ENCODE measurements around the gene CDH5.

Gene CDH5

DNA sequence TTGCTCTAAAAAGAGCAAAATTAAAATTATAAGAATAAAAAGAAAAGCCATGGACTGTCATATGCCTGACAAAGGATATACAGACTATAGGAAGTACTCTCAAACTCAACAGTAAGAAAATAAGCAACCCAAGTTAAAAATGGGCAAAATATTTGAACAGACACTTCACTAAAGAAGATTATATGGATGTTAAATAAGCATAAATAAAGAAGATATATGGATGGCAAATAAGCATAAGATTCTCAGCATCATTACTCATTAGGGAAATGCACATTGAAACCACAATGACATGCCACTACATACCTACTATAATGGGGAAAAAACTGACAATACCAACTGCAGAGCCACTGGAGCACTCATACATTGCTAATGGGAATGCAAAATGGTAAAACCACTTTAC lies 45.7 kb downstream of the CDH5 start:
- TF ChIP-seq, protein P1, sequence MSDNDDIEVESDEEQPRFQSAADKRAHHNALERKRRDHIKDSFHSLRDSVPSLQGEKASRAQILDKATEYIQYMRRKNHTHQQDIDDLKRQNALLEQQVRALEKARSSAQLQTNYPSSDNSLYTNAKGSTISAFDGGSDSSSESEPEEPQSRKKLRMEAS (IDR thresholded peaks at IDR 0.05; ENCODE audit: low read depth, low read length), result no peak
- TF ChIP-seq, protein P2, sequence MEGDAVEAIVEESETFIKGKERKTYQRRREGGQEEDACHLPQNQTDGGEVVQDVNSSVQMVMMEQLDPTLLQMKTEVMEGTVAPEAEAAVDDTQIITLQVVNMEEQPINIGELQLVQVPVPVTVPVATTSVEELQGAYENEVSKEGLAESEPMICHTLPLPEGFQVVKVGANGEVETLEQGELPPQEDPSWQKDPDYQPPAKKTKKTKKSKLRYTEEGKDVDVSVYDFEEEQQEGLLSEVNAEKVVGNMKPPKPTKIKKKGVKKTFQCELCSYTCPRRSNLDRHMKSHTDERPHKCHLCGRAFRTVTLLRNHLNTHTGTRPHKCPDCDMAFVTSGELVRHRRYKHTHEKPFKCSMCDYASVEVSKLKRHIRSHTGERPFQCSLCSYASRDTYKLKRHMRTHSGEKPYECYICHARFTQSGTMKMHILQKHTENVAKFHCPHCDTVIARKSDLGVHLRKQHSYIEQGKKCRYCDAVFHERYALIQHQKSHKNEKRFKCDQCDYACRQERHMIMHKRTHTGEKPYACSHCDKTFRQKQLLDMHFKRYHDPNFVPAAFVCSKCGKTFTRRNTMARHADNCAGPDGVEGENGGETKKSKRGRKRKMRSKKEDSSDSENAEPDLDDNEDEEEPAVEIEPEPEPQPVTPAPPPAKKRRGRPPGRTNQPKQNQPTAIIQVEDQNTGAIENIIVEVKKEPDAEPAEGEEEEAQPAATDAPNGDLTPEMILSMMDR (IDR thresholded peaks at IDR 0.05; ENCODE audit: low read depth, low read length), result no peak
- TF ChIP-seq MYC (IDR thresholded peaks at IDR 0.05; ENCODE audit: low read depth, low read length), result no peak
- no peak for TF ChIP-seq POLR2A (IDR thresholded peaks at IDR 0.05; ENCODE audit: extremely low read depth, insufficient read length)
- no peak for DNase-seq (ENCODE audit: low read depth)
- no peak overlapping the region for H3K4me3 ChIP-seq (ENCODE audit: low read depth, low read length)

- TF ChIP-seq, protein P1 (IDR thresholded peaks at IDR 0.05; ENCODE audit: low read depth, low read length), result no peak
- TF ChIP-seq, protein P2 (IDR thresholded peaks at IDR 0.05; ENCODE audit: low read depth, low read length), result no peak
- TF ChIP-seq MYC (IDR thresholded peaks at IDR 0.05; ENCODE audit: low read depth, low read length) (no peak), POLR2A (IDR thresholded peaks at IDR 0.05; ENCODE audit: extremely low read depth, insufficient read length) (no peak)
- no peak overlapping the region for H3K4me3 ChIP-seq (ENCODE audit: low read depth, low read length)
- no peak for DNase-seq (ENCODE audit: low read depth)
These were observed 48.4 kb downstream of the CDH5 start for GRCh38 chr16:66414891-66415290.

GRCh38 chr16:66416136-66416535 lies 49.6 kb downstream of the CDH5 start:
- DNase-seq (ENCODE audit: low read depth), result no peak
- TF ChIP-seq POLR2A (IDR thresholded peaks at IDR 0.05; ENCODE audit: extremely low read depth, insufficient read length) (no peak), MYC (IDR thresholded peaks at IDR 0.05; ENCODE audit: low read depth, low read length) (no peak)
- TF ChIP-seq, protein P1 (IDR thresholded peaks at IDR 0.05; ENCODE audit: low read depth, low read length), result no peak
- TF ChIP-seq, protein P2 (IDR thresholded peaks at IDR 0.05; ENCODE audit: low read depth, low read length), result no peak
- H3K4me3 ChIP-seq (ENCODE audit: low read depth, low read length), result no peak overlapping the region

DNA sequence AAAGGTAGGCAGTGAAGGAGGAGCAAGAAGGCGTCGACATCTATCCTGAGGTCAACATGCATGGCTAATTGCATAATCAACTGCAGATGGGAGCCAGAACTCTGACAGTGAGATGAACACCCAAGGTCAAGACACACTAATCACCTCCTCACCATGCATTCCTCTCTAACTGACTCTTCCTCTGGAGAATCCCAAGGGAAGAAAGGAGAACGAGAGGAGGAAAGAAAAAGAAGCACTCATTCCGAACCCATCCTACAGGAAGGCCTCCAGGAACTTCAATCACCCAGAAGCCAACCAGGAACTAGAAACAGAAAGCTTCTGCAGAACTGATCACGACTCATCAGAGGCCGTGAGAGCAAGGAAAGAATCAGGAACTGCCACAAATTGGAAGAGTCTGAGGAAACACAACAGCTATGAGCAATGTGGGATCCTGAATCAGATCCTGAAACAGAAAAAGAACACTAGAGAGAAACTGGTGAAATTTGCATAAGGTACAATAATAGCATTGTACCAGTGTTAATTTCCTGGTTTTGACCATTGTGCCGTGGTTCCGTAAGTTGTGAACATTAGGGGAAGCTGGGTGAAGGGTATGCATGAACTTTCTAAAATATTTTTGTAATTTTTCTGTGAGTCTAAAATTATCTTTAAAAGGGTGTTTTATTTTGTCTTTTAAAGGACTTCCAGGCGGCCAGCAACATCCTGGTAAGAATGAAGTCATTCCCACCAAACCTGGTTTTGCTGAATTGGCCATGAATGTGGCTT lies 50.6 kb downstream of the CDH5 start:
- peak; percentile 27 for DNase-seq (ENCODE audit: low read depth)
- H3K4me3 ChIP-seq (ENCODE audit: low read depth, low read length), result no peak overlapping the region
- TF ChIP-seq POLR2A (IDR thresholded peaks at IDR 0.05; ENCODE audit: extremely low read depth, insufficient read length) (no peak), MYC (IDR thresholded peaks at IDR 0.05; ENCODE audit: low read depth, low read length) (no peak)
- TF ChIP-seq, protein P1 (IDR thresholded peaks at IDR 0.05; ENCODE audit: low read depth, low read length), result no peak
- TF ChIP-seq, protein P2 (IDR thresholded peaks at IDR 0.05; ENCODE audit: low read depth, low read length), result no peak

DNA sequence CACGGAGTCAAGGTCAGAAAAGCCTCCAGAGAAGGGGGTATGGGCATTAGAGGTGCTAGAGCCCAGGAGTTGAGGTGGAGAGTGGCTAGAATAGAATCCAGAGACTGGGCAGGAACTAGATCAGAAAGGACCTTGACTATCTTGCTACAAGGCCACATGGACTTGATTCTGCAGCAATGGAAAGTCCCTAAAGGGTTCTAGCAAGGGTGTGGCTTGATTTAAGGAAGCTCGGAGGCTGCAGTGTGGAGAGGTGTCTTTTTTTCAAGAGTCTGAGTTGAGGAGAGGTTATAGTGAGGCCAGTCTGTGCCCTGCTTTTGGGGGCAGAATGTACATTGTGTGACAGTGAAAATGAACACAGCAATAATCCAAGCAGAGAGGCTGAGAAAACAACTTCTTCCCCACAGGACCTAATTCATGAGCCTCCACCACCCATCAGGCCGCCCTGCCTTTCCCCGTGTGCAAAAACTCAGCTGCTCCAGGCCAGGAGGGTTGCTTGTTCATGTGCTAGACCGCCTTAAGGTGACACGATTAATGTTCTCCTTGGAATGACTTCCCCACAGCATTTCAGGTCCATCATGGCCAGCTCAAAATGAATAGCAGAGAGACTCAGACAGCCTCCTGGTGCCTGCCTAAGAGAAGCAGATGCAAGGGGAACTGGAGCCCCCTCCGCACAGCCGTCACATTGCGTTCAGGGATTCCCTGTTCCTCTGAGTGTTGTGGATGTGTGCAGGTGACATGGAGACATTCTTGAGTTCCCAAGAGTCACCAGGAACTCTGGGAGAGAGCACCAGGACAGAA lies 51.9 kb downstream of the CDH5 start:
- TF ChIP-seq MYC (IDR thresholded peaks at IDR 0.05; ENCODE audit: low read depth, low read length) (no peak), POLR2A (IDR thresholded peaks at IDR 0.05; ENCODE audit: extremely low read depth, insufficient read length) (no peak)
- TF ChIP-seq, protein P1 (IDR thresholded peaks at IDR 0.05; ENCODE audit: low read depth, low read length), result no peak
- TF ChIP-seq, protein P2 (IDR thresholded peaks at IDR 0.05; ENCODE audit: low read depth, low read length), result no peak
- DNase-seq (ENCODE audit: low read depth), result peak; percentile 28
- no peak overlapping the region for H3K4me3 ChIP-seq (ENCODE audit: low read depth, low read length)
